ENCODE data around the gene TOX2. TPM values are rescaled to one million over a fixed set of nuclear protein-coding genes. Genes with fewer than 3 reads are reported as not detected.

The TOX2 gene
- total and polyA plus RNA-seq, 9 donors: 0.44 to 5.7 (median 2.2) TPM

GRCh38 chr20:44093249-44093582, 178.6 kb downstream of the TOX2 start:
- H3K27ac ChIP-seq (ENCODE audit: low read length): no peak overlapping the region
- no peak for DNase-seq
- H3K9me3 ChIP-seq (replicated peaks; ENCODE audit: control insufficient read depth, low read depth, low read length): no peaks in the 10 kb centered on the region
- H3K36me3 ChIP-seq (ENCODE audit: control insufficient read depth, insufficient read depth, low read length): no peaks in the 10 kb centered on the region
- H3K4me3 ChIP-seq (ENCODE audit: low read length): no peak overlapping the region
- no CpG with 5 or more reads among the region's 2 CpGs for WGBS (ENCODE audit: insufficient coverage)
- H3K4me1 ChIP-seq (ENCODE audit: control insufficient read depth, insufficient read depth, low read length): peaks cover 10% of the 10 kb centered on the region
- no peaks in the 10 kb centered on the region for H3K27me3 ChIP-seq (ENCODE audit: control insufficient read depth, insufficient read depth, low read length)

DNA sequence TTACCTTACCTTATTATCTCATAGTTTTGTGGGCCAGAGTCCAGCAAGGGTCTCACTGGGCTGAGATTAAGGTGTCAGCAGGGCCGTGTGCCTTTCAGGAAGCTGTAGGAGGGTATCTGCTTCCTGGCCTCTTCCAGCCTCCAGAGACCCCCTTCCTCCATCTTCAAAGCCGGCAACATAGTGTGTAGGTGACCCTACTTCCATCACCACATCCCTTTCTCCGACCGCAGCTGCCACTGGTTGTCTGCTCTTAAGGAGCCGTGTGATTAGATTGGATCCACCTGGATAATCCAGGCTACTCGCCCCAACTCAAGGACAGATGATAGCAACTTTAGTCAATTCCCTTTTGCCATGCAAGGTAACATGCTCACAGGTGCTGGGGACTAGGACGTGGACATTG, 181.2 kb downstream of the TOX2 start:
- Histone ChIP-seq H3K9me3 (replicated peaks; ENCODE audit: control insufficient read depth, low read depth, low read length) (no peaks in the 10 kb centered on the region), H3K27me3 (ENCODE audit: control insufficient read depth, insufficient read depth, low read length) (no peaks in the 10 kb centered on the region), H3K36me3 (ENCODE audit: control insufficient read depth, insufficient read depth, low read length) (no peaks in the 10 kb centered on the region), H3K4me1 (ENCODE audit: control insufficient read depth, insufficient read depth, low read length) (peaks cover 4% of the 10 kb centered on the region), H3K27ac (ENCODE audit: low read length) (no peak overlapping the region), H3K4me3 (ENCODE audit: low read length) (no peak overlapping the region)
- DNase-seq: no peak
- 91% methylated on average over 6 of the region's 7 CpGs for WGBS (ENCODE audit: insufficient coverage)

DNA sequence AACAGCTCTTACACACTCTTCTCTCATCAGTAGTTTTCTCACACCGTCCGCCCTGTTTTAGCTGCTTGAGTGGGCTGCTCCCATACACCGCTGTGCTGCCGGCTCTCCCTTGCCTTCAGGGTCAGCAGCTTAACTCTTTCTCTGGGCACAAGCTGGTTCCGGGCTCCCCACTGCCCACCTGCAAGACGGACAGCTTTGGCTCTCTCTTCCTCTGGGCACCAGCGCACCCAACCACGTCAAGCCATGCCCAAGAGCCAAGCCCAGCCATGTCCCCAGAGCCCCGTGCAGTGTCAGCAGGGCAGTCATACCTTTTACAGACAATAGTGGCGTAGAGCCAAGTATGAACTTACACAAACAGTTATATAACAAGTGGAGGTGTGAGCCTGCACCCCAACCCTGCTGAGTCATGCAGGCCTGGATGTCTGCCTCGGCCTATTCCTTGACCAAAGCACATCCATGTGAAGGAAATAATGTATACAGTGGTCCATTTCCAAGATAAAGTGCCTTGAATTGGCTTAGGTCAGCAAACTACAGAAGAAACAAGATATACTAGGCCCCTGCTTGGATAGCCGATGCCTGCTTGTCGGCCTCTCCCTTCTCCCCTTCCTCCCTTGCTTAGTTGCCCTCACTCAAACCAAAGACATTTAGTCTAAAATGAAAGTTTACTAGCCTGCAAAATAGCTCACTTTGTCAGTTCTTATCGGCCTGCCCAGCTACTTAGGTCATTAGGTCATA, 183.0 kb downstream of the TOX2 start:
- Histone ChIP-seq H3K9me3 (replicated peaks; ENCODE audit: control insufficient read depth, low read depth, low read length) (peaks cover 4% of the 10 kb centered on the region), H3K27ac (ENCODE audit: low read length) (no peak overlapping the region), H3K4me1 (ENCODE audit: control insufficient read depth, insufficient read depth, low read length) (peaks cover under 1% of the 10 kb centered on the region), H3K4me3 (ENCODE audit: low read length) (no peak overlapping the region), H3K36me3 (ENCODE audit: control insufficient read depth, insufficient read depth, low read length) (no peaks in the 10 kb centered on the region), H3K27me3 (ENCODE audit: control insufficient read depth, insufficient read depth, low read length) (no peaks in the 10 kb centered on the region)
- WGBS (ENCODE audit: insufficient coverage): 79% methylated on average over 8 of the region's 14 CpGs
- no peak for DNase-seq

DNA sequence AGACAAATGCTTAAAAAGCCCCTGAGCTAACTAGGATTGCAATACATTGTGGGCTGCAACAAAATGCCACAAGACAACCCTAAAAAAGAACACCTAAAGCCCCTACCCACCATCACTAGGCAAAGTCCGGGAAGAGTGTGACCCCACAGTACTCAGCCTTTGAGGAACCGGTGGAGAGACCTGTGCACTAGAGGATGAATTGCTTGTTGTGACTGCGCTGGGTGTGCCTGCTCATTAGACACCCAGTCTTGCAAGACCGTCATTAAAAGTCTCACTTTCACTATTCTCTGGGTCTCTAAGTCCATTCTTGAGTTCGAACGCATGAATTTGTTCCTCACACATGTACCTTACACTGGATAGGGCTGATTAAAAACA, 183.6 kb downstream of the TOX2 start:
- H3K27ac ChIP-seq (ENCODE audit: low read length): no peak overlapping the region
- WGBS (ENCODE audit: insufficient coverage): 93% methylated on average over 4 of the region's 6 CpGs
- no peak for DNase-seq
- no peaks in the 10 kb centered on the region for H3K36me3 ChIP-seq (ENCODE audit: control insufficient read depth, insufficient read depth, low read length)
- H3K4me3 ChIP-seq (ENCODE audit: low read length): no peak overlapping the region
- H3K4me1 ChIP-seq (ENCODE audit: control insufficient read depth, insufficient read depth, low read length): no peaks in the 10 kb centered on the region
- peaks cover 4% of the 10 kb centered on the region for H3K9me3 ChIP-seq (replicated peaks; ENCODE audit: control insufficient read depth, low read depth, low read length)
- no peaks in the 10 kb centered on the region for H3K27me3 ChIP-seq (ENCODE audit: control insufficient read depth, insufficient read depth, low read length)

- H3K4me3 ChIP-seq (ENCODE audit: low read length): no peak overlapping the region
- peaks cover 4% of the 10 kb centered on the region for H3K9me3 ChIP-seq (replicated peaks; ENCODE audit: control insufficient read depth, low read depth, low read length)
- DNase-seq: no peak
- 85% methylated on average over 2 of the region's 5 CpGs for WGBS (ENCODE audit: insufficient coverage)
- no peaks in the 10 kb centered on the region for H3K36me3 ChIP-seq (ENCODE audit: control insufficient read depth, insufficient read depth, low read length)
- no peaks in the 10 kb centered on the region for H3K4me1 ChIP-seq (ENCODE audit: control insufficient read depth, insufficient read depth, low read length)
- H3K27ac ChIP-seq (ENCODE audit: low read length): no peak overlapping the region
- no peaks in the 10 kb centered on the region for H3K27me3 ChIP-seq (ENCODE audit: control insufficient read depth, insufficient read depth, low read length)
These were observed 184.0 kb downstream of the TOX2 start for GRCh38 chr20:44098657-44099056.

DNA sequence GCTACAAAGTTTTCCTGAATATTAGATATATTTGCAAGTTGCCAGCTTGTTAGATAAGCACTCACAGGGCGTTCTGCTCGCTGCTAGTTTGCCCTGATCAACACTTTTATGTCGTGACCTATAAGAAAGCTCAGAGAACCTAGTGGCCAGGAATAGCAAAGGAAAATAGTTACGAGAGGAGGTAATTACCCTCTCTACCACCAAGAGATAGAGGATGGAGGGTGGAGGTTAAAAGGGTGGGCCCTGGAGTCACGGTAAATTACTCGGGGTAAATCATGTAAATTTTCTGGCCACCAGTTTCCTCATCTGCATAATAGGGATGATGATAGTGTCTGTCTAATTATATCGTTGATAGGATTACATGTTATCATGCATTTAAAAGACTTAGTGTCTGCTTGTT, 185.2 kb downstream of the TOX2 start:
- Histone ChIP-seq H3K4me3 (ENCODE audit: low read length) (no peak overlapping the region), H3K4me1 (ENCODE audit: control insufficient read depth, insufficient read depth, low read length) (peaks cover 3% of the 10 kb centered on the region), H3K36me3 (ENCODE audit: control insufficient read depth, insufficient read depth, low read length) (no peaks in the 10 kb centered on the region), H3K27ac (ENCODE audit: low read length) (no peak overlapping the region), H3K9me3 (replicated peaks; ENCODE audit: control insufficient read depth, low read depth, low read length) (peaks cover 4% of the 10 kb centered on the region), H3K27me3 (ENCODE audit: control insufficient read depth, insufficient read depth, low read length) (no peaks in the 10 kb centered on the region)
- DNase-seq: no peak
- no CpG with 5 or more reads among the region's 7 CpGs for WGBS (ENCODE audit: insufficient coverage)

GRCh38 chr20:44102582-44102981, 187.9 kb downstream of the TOX2 start:
- Histone ChIP-seq H3K4me3 (ENCODE audit: low read length) (no peak overlapping the region), H3K36me3 (ENCODE audit: control insufficient read depth, insufficient read depth, low read length) (no peaks in the 10 kb centered on the region), H3K27ac (ENCODE audit: low read length) (no peak overlapping the region), H3K4me1 (ENCODE audit: control insufficient read depth, insufficient read depth, low read length) (peaks cover 8% of the 10 kb centered on the region), H3K9me3 (replicated peaks; ENCODE audit: control insufficient read depth, low read depth, low read length) (peaks cover 4% of the 10 kb centered on the region), H3K27me3 (ENCODE audit: control insufficient read depth, insufficient read depth, low read length) (no peaks in the 10 kb centered on the region)
- DNase-seq: no peak
- WGBS (ENCODE audit: insufficient coverage): no CpG with 5 or more reads among the region's 1 CpG

DNA sequence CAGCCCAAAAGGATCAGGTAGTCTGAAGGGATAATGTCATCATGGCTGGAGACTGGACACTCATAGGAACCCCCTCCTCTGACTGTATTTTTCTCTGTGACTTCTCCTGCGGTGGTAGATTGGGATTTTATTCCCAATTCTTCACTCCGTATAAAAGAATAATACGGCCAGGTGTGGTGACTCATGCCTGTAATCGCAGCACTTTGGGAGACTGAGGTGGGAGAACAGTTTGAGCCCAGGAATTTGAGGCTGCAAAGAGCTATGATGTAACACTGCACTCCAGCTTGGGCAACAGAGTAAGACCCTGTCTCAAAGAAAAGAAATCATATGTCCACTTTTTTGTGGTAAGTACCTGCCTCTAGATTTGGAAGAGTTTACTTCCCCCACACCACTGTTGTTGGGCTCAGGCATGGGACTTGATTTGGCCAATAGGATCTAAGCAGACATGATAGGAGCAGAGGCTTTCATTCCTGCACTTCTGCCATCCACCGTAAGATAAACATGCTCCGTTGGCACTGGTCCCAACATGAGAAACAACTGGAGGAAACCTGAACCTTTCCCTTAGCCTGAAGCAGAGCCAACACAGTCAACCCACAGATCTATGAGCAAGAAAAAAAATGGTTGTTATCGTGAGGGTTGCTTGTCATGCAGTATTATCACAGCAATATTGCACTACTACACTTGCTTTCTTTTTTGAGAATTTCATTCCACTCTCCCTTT, 190.3 kb downstream of the TOX2 start:
- 80% methylated on average over 1 of the region's 7 CpGs for WGBS (ENCODE audit: insufficient coverage)
- Histone ChIP-seq H3K27me3 (ENCODE audit: control insufficient read depth, insufficient read depth, low read length) (no peaks in the 10 kb centered on the region), H3K36me3 (ENCODE audit: control insufficient read depth, insufficient read depth, low read length) (no peaks in the 10 kb centered on the region), H3K9me3 (replicated peaks; ENCODE audit: control insufficient read depth, low read depth, low read length) (peaks cover 9% of the 10 kb centered on the region), H3K4me1 (ENCODE audit: control insufficient read depth, insufficient read depth, low read length) (peaks cover 8% of the 10 kb centered on the region), H3K27ac (ENCODE audit: low read length) (no peak overlapping the region), H3K4me3 (ENCODE audit: low read length) (no peak overlapping the region)
- peak; percentile 75 for DNase-seq

DNA sequence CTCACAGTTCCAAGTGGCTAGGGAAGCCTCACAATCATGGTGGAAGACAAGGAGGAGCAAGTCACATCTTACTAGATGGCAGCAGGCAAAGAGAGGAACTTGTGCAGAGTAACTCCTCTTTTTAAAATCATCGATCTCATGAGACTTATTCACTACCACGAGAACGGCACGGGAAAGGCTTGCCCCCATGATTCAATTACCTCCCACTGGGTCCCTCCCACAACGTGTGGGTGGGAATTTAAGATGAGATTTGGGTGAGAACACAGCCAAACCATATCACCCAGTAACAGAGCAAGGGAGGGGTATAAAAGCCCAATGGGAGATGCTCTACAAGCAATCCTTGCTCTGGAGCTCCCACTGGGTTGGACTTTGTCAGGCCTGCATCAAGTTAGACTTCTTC, 192.0 kb downstream of the TOX2 start:
- Histone ChIP-seq H3K27me3 (ENCODE audit: control insufficient read depth, insufficient read depth, low read length) (no peaks in the 10 kb centered on the region), H3K9me3 (replicated peaks; ENCODE audit: control insufficient read depth, low read depth, low read length) (peaks cover 9% of the 10 kb centered on the region), H3K36me3 (ENCODE audit: control insufficient read depth, insufficient read depth, low read length) (no peaks in the 10 kb centered on the region), H3K4me1 (ENCODE audit: control insufficient read depth, insufficient read depth, low read length) (peaks cover 11% of the 10 kb centered on the region), H3K4me3 (ENCODE audit: low read length) (no peak overlapping the region), H3K27ac (ENCODE audit: low read length) (no peak overlapping the region)
- WGBS (ENCODE audit: insufficient coverage): no CpG with 5 or more reads among the region's 5 CpGs
- DNase-seq: no peak

GRCh38 chr20:44109951-44110361, 195.3 kb downstream of the TOX2 start:
- DNase-seq: no peak
- 38% methylated on average over 5 of the region's 5 CpGs for WGBS (ENCODE audit: insufficient coverage)
- Histone ChIP-seq H3K36me3 (ENCODE audit: control insufficient read depth, insufficient read depth, low read length) (peaks cover 30% of the 10 kb centered on the region), H3K4me3 (ENCODE audit: low read length) (no peak overlapping the region), H3K27ac (ENCODE audit: low read length) (no peak overlapping the region), H3K27me3 (ENCODE audit: control insufficient read depth, insufficient read depth, low read length) (no peaks in the 10 kb centered on the region), H3K4me1 (ENCODE audit: control insufficient read depth, insufficient read depth, low read length) (peaks cover 28% of the 10 kb centered on the region), H3K9me3 (replicated peaks; ENCODE audit: control insufficient read depth, low read depth, low read length) (peaks cover 5% of the 10 kb centered on the region)

All from muscle of leg (tissue), 11 donors.